Esophagus muscularis mucosa (tissue), 4 donors: ENCODE data around the gene PBX4. TPM values are rescaled to one million over a fixed set of nuclear protein-coding genes. Genes with fewer than 3 reads are reported as not detected.

Experiments
- DNase-seq: peaks from one replicate; pipeline ENCODE4 v3.0.0-alpha.2; 2017; ENCODE audit errors: extremely low spot score
- H3K27ac ChIP-seq, 4 donors: fragments of 200-600 bp; sonication (generic); replicated peaks in 1 of 4; 1 replicate in 3 of 4; 2 replicates in 1 of 4; pipeline ENCODE4 v1.5.1; 2016 to 2019; ENCODE audit warnings: mild to moderate bottlenecking in 1 of 4
- H3K27me3 ChIP-seq, 4 donors: fragments of 200-600 bp; sonication (generic); one replicate each; pipeline versions ENCODE4 v1.5.1 to v1.6.0; 2016 to 2019
- H3K36me3 ChIP-seq, 4 donors: fragments of 200-600 bp; sonication (generic); one replicate each; pipeline ENCODE4 v1.5.1; 2016 to 2019
- H3K4me1 ChIP-seq, 4 donors: fragments of 200-600 bp; sonication (generic); one replicate each; pipeline ENCODE4 v1.5.1; 2016 to 2019
- H3K4me3 ChIP-seq, 4 donors: fragments of 200-600 bp; sonication (generic); 1 replicate in 2 of 4; 2 replicates in 2 of 4; pipeline ENCODE4 v1.5.1; 2016 to 2019; ENCODE audit warnings: mild to moderate bottlenecking in 4 of 4, moderate library complexity in 1 of 4
- H3K9me3 ChIP-seq, 4 donors: fragments of 200-600 bp; sonication (generic); 1 replicate in 3 of 4; 2 replicates in 1 of 4; pipeline ENCODE4 v1.5.1; 2016 to 2019
- EP300 ChIP-seq: sonication (generic); formaldehyde crosslinking; IDR thresholded peaks from one replicate; pipeline ENCODE4 v1.6.1; 2017; ENCODE audit warnings: antibody characterized with exemption
- POLR2A ChIP-seq: fragments of 450-650 bp; IDR thresholded peaks from one replicate; pipeline ENCODE4 v1.6.1; 2017; ENCODE audit warnings: antibody characterized with exemption, moderate library complexity, mild to moderate bottlenecking, low read depth
- POLR2AphosphoS5 ChIP-seq, 2 donors: sonication (generic); formaldehyde crosslinking; IDR thresholded peaks; one replicate each; pipeline ENCODE4 v1.6.1; 2017; ENCODE audit warnings: antibody characterized with exemption in 2 of 2
- WGBS: methylation state at CpG from one replicate; pipeline ENCODE4 v1.1.5; 2018; 5-methylcytosine and 5-hydroxymethylcytosine counted together
- intact Hi-C: fragments of 100-400 bp; cut with DNase I; formaldehyde crosslinking; loops from one replicate; pipeline ENCODE4 v1.15.1; 2023
- total RNA-seq, 4 donors: library from RNA; depleted of rRNA; stranded (reverse); fragments of >200 nt; gene quantifications; one replicate each; pipeline versions ENCODE4 v1.1.0 to v1.2.1, GENCODE V29; 2016
- TF ChIP-seq, protein P1 (sequence below), 3 experiments: fragments of 200-600 bp in 2 of 3; fragments of 450-650 bp in 1 of 3; sonication (generic) in 2 of 3; IDR thresholded peaks; one replicate each; pipeline ENCODE4 v1.5.1; 2017 to 2019; ENCODE audit warnings: antibody characterized with exemption in 3 of 3, mild to moderate bottlenecking in 2 of 3, moderate library complexity in 1 of 3

PBX4 gene
- total RNA-seq, 4 donors from 2014 or later, result 0.66 to 3.7 (median 0.98) TPM; not detected in 1

DNA sequence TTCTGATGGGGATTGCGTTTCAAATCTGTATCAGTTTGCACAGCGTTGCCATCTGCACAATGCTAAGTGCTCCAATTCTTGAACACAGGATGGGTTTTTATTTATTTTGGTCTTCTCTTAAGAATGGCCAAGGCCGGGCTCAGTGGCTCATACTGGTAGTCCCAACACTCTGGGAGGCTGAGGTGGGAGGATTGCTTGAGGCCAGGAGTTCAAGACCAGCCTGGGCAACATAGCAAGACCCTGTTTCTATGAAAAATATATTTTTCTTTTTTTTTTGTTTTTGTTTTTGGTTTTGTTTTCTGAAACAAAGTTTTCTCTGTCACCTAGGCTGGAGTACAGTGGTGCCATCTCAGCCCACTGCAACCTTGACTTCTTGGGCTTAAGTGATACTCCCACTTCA is 95.3 kb downstream of the PBX4 start:
- DNase-seq, result no peak
- WGBS, result 97% methylated on average over 3 of the region's 3 CpGs
- peaks cover 8 to 62% (median 23%) of the 10 kb centered on the region in 4 donors for H3K4me1 ChIP-seq

DNA sequence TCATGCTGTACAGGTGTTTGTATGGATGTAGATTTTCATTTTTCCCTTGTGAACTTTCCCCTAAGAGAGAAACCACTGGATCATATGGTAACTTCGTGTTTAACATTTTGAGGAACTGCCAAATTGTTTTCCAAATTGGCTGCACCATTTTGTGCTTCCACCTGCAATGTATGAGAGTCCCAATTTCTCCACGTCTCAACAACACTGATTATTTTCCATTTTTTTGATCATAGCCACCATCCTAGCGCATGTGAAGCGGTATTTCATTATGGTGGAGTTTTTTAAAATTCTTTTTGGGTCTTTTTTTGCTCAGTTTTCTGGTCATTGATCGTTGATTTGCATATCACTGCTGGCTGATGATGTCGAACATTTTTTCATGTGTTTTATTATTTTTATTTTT is 97.5 kb downstream of the PBX4 start:
- DNase-seq, result no peak
- peaks cover 0 to 51% (median 26%) of the 10 kb centered on the region in 4 donors for H3K36me3 ChIP-seq
- no peak overlapping the region for H3K4me3 ChIP-seq
- no peaks in the 10 kb centered on the region for H3K27me3 ChIP-seq
- 81% methylated on average over 6 of the region's 6 CpGs for WGBS
- no peak for TF ChIP-seq POLR2AphosphoS5 (IDR thresholded peaks at IDR 0.05)
- no peak for TF ChIP-seq EP300
- TF ChIP-seq, protein P1, sequence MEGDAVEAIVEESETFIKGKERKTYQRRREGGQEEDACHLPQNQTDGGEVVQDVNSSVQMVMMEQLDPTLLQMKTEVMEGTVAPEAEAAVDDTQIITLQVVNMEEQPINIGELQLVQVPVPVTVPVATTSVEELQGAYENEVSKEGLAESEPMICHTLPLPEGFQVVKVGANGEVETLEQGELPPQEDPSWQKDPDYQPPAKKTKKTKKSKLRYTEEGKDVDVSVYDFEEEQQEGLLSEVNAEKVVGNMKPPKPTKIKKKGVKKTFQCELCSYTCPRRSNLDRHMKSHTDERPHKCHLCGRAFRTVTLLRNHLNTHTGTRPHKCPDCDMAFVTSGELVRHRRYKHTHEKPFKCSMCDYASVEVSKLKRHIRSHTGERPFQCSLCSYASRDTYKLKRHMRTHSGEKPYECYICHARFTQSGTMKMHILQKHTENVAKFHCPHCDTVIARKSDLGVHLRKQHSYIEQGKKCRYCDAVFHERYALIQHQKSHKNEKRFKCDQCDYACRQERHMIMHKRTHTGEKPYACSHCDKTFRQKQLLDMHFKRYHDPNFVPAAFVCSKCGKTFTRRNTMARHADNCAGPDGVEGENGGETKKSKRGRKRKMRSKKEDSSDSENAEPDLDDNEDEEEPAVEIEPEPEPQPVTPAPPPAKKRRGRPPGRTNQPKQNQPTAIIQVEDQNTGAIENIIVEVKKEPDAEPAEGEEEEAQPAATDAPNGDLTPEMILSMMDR (IDR thresholded peaks at IDR 0.05), result no peak
- TF ChIP-seq POLR2A, result no peak
- no peaks in the 10 kb centered on the region for H3K9me3 ChIP-seq
- intact Hi-C loops, result no loop called here
- peaks cover 20 to 68% (median 37%) of the 10 kb centered on the region in 4 donors for H3K4me1 ChIP-seq
- no peak overlapping the region for H3K27ac ChIP-seq

More for the DNA sequence above, 95.3 kb downstream of the PBX4 start:
- intact Hi-C loops, result no loop called here
- Histone ChIP-seq H3K27ac (no peak overlapping the region), H3K9me3 (no peaks in the 10 kb centered on the region), H3K4me3 (no peak overlapping the region), H3K27me3 (no peaks in the 10 kb centered on the region), H3K36me3 (peaks cover 13 to 73% (median 48%) of the 10 kb centered on the region in 4 donors)
- TF ChIP-seq EP300 (no peak), POLR2AphosphoS5 (IDR thresholded peaks at IDR 0.05) (no peak), POLR2A (no peak)
- TF ChIP-seq, protein P1 (IDR thresholded peaks at IDR 0.05), result no peak

DNA sequence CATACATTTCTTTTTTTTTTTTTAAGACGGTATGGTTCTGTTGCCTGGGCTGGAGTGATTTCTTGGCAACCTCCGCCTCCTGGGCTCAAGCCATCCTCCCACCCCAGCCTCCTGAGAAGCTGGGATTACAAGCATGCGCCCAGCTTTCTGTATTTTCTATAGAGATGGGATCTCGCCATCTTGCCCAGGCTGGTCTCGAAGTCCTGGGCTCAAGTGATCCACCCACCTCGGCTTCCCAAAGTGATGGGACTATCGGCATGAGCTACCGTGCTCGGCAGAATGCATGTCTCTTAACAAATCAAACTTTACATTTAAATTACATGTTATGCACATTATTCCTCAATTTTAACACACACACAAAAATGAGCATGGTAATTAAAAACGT is 101.3 kb downstream of the PBX4 start:
- Histone ChIP-seq H3K4me1 (peaks cover 26 to 70% (median 52%) of the 10 kb centered on the region in 4 donors), H3K36me3 (peaks cover 0 to 25% (median 13%) of the 10 kb centered on the region in 4 donors), H3K4me3 (peak overlapping the region; percentile 76 to 97 (median 86)), H3K27ac (no peak overlapping the region), H3K27me3 (no peaks in the 10 kb centered on the region), H3K9me3 (peaks cover 0 to 5% (median 3%) of the 10 kb centered on the region in 4 donors)
- WGBS, result 82% methylated on average over 10 of the region's 10 CpGs
- no peak for TF ChIP-seq POLR2A
- TF ChIP-seq EP300, result no peak
- no peak for TF ChIP-seq POLR2AphosphoS5 (IDR thresholded peaks at IDR 0.05)
- TF ChIP-seq, protein P1 (IDR thresholded peaks at IDR 0.05), result no peak
- no peak for DNase-seq
- intact Hi-C loops, result no loop called here

DNA sequence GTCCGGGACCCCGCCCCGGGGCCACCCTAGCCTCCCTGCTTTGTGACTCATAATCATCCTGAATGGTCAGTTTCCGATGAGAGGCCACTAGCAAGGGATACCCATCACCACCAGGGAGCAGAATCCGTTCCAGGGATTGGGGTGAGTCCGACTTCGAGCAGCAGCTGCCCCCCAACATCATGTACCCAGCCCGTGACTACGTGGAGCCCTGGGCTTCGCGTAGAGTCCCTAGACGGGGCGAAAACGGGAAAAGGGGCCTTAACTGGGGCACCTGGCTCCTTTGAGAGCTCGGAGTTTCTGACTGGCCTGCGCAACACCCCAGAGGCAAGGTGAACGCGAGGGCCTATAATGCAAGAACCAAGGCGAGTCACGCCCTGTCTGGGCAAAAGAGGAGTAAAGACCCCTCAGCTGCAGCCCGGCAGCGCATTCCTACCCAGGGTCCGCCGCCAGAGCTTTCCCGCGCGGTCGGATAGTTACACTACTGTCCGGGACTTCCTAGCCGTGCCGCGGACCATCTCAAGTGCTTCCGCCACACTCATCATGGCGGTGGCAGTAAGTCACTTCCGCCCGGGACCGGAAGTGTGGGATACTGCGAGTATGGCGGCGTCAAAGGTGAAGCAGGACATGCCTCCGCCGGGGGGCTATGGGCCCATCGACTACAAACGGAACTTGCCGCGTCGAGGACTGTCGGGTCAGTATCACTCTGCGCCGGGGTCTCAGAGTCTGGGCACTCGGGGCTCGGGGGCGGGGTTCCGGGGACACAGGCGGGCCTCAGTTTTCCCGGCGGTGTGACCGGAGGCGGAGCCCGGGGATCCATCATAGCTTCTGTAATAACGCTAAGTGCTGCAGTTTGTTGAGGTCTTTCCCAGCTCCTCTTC is 102.6 kb downstream of the PBX4 start, which contains the start of gene NDUFA13:
TSS of gene NDUFA13 (plus strand) at position 584 of the 878 bp plus-strand sequence. CDS start at position 598, 14 bp downstream.
- TF ChIP-seq EP300, result no peak
- peak; percentile 50 for TF ChIP-seq POLR2A
- peak; percentile 99 for TF ChIP-seq POLR2AphosphoS5 (IDR thresholded peaks at IDR 0.05)
- TF ChIP-seq, protein P1 (IDR thresholded peaks at IDR 0.05), result peak in 1 of 3 experiments; percentile 8
- peak within 1 kb of the TSS; percentile 76 to 97 (median 86) for H3K4me3 ChIP-seq
- peaks cover 0 to 21% (median 13%) of the 10 kb centered on the region in 4 donors for H3K36me3 ChIP-seq
- H3K27me3 ChIP-seq, result no peaks in the 10 kb centered on the region
- intact Hi-C loops, result no loop called here
- H3K4me1 ChIP-seq, result peaks cover 26 to 57% (median 52%) of the 10 kb centered on the region in 4 donors
- H3K9me3 ChIP-seq, result peaks cover 0 to 5% (median 3%) of the 10 kb centered on the region in 4 donors
- peak; percentile 98 for DNase-seq
- peak within 1 kb of the TSS; percentile 86 to 91 (median 91) for H3K27ac ChIP-seq
- 2% methylated on average over 22 of the region's 61 CpGs for WGBS
